Neural cell (in vitro differentiated cells): ENCODE data around the gene EEF2KMT. TPM values are rescaled to one million over a fixed set of nuclear protein-coding genes. Genes with fewer than 3 reads are reported as not detected.

Source experiments
- H2AFZ ChIP-seq: fragments of 200-600, 300-800 bp; sonication (generic), shearing (Covaris generic); 2 replicates; pipeline ENCODE4 v1.6.0; 2014; ENCODE audit warnings: low read depth, mild to moderate bottlenecking, antibody characterized with exemption, low read length, moderate library complexity
- H3F3A ChIP-seq: fragments of 200-600 bp; shearing (Covaris generic); 2 replicates; pipeline ENCODE4 v1.6.1; 2016; ENCODE audit warnings: mild to moderate bottlenecking, moderate library complexity, mixed read lengths, antibody characterized with exemption, low read length; ENCODE audit not compliant: insufficient read depth, poor library complexity, severe bottlenecking
- H3K27ac ChIP-seq: fragments of 200-600, 300-800 bp; sonication (generic), shearing (Covaris generic); 2 replicates; pipeline ENCODE4 v1.5.1; 2014; ENCODE audit warnings: mild to moderate bottlenecking, low read length, moderate library complexity
- H3K27me3 ChIP-seq: fragments of 300-800, 200-600 bp; sonication (generic), shearing (Covaris generic); 2 replicates; pipeline ENCODE4 v1.6.0; 2014; ENCODE audit warnings: mild to moderate bottlenecking, low read depth, low read length, moderate library complexity; ENCODE audit not compliant: insufficient read depth
- H3K36me3 ChIP-seq: fragments of 300-800, 200-600 bp; sonication (generic), shearing (Covaris generic); 2 replicates; pipeline ENCODE4 v1.5.1; 2014; ENCODE audit warnings: mild to moderate bottlenecking, antibody characterized with exemption, low read length, moderate library complexity; ENCODE audit not compliant: insufficient read depth
- H3K4me2 ChIP-seq: fragments of 300-800, 200-600 bp; sonication (generic), shearing (Covaris generic); 2 replicates; pipeline ENCODE4 v1.6.0; 2014; ENCODE audit warnings: mild to moderate bottlenecking, low read length
- H3K4me3 ChIP-seq: fragments of 300-800, 200-600 bp; sonication (generic), shearing (Covaris generic); 2 replicates; pipeline ENCODE4 v1.5.1; 2014; ENCODE audit warnings: mild to moderate bottlenecking, low read length, moderate library complexity
- H3K79me2 ChIP-seq: fragments of 200-600 bp; shearing (Covaris generic); replicated peaks from 2 replicates; pipeline ENCODE4 v1.6.0; 2014; ENCODE audit warnings: mild to moderate bottlenecking, low read length, moderate library complexity; ENCODE audit not compliant: insufficient read depth
- H3K9ac ChIP-seq: fragments of 300-800, 200-600 bp; sonication (generic), shearing (Covaris generic); 2 replicates; pipeline ENCODE4 v1.6.1; 2016; ENCODE audit warnings: mild to moderate bottlenecking, low read length, mixed read lengths
- H3K9me2 ChIP-seq: fragments of 200-600 bp; shearing (Covaris generic); 2 replicates; pipeline ENCODE4 v1.6.1; 2016; ENCODE audit warnings: mild to moderate bottlenecking, low read length, mixed read lengths; ENCODE audit not compliant: insufficient read depth
- H3K9me3 ChIP-seq: fragments of 200-600, 300-800 bp; sonication (generic), shearing (Covaris generic); 2 replicates; pipeline ENCODE4 v1.6.1; 2016; ENCODE audit warnings: mild to moderate bottlenecking, mixed run types, low read length, moderate library complexity, mixed read lengths
- H4K20me1 ChIP-seq: fragments of 200-600 bp; shearing (Covaris generic); 2 replicates; pipeline ENCODE4 v1.6.1; 2016; ENCODE audit warnings: mild to moderate bottlenecking, mixed run types; ENCODE audit not compliant: insufficient read depth
- CTCF ChIP-seq: fragments of 450-650 bp; IDR thresholded peaks from 2 replicates; pipeline ENCODE4 v1.5.1; 2014; ENCODE audit warnings: antibody characterized with exemption, mild to moderate bottlenecking, moderate library complexity; ENCODE audit not compliant: poor library complexity, severe bottlenecking
- EP300 ChIP-seq: fragments of 450-650 bp; conservative IDR thresholded peaks from 2 replicates; pipeline ENCODE4 v1.6.1; 2014; ENCODE audit warnings: antibody characterized with exemption, mild to moderate bottlenecking, moderate library complexity; ENCODE audit not compliant: poor library complexity, severe bottlenecking
- EZH2 ChIP-seq: fragments of 200-600, 300-800 bp; shearing (Covaris generic), sonication (generic); IDR thresholded peaks from 2 replicates; pipeline ENCODE4 v1.6.1; 2014; ENCODE audit warnings: antibody characterized with exemption, low read length, borderline replicate concordance, mild to moderate bottlenecking; ENCODE audit not compliant: insufficient read depth, poor library complexity, severe bottlenecking
- MXI1 ChIP-seq: fragments of 450-650 bp; conservative IDR thresholded peaks from 2 replicates; pipeline ENCODE4 v1.6.1; 2014; ENCODE audit warnings: antibody characterized with exemption, mild to moderate bottlenecking; ENCODE audit not compliant: poor library complexity, severe bottlenecking
- POLR2AphosphoS5 ChIP-seq: IDR thresholded peaks from 2 replicates; pipeline ENCODE4 v1.6.1; 2012
- RAD21 ChIP-seq: fragments of 450-650 bp; conservative IDR thresholded peaks from 2 replicates; pipeline ENCODE4 v1.6.1; 2014; ENCODE audit warnings: antibody characterized with exemption, mild to moderate bottlenecking, moderate library complexity
- REST ChIP-seq: IDR thresholded peaks from 2 replicates; pipeline ENCODE4 v1.6.1; 2012; ENCODE audit warnings: borderline replicate concordance
- TAF1 ChIP-seq: IDR thresholded peaks from 2 replicates; pipeline ENCODE4 v1.6.1; 2012; ENCODE audit warnings: low read depth
- polyA plus RNA-seq: library from polyadenylated mRNA; depleted of rRNA; stranded (reverse); fragments of >200 nt; gene quantifications from 2 replicates; pipeline ENCODE4 v1.2.3, GENCODE V29; 2014

EEF2KMT gene
- polyA plus RNA-seq, 1 donor from 2014 or later: 4.6 TPM

GRCh38 chr16:5069854-5070253, 27.7 kb downstream of the EEF2KMT start:
- H3K9me2 ChIP-seq: no peaks in the 10 kb centered on the region
- no peak overlapping the region for H3K4me2 ChIP-seq
- no peak overlapping the region for H3K9ac ChIP-seq
- TF ChIP-seq POLR2AphosphoS5 (no peak), EP300 (no peak), REST (no peak)
- no peaks in the 10 kb centered on the region for H3F3A ChIP-seq
- H4K20me1 ChIP-seq: no peaks in the 10 kb centered on the region
- no peak overlapping the region for H3K27ac ChIP-seq
- no peaks in the 10 kb centered on the region for H3K36me3 ChIP-seq
- no peaks in the 10 kb centered on the region for H3K79me2 ChIP-seq
- H2AFZ ChIP-seq: no peak overlapping the region
- H3K27me3 ChIP-seq: no peaks in the 10 kb centered on the region
- no peak overlapping the region for H3K4me3 ChIP-seq
- H3K9me3 ChIP-seq: no peaks in the 10 kb centered on the region

DNA sequence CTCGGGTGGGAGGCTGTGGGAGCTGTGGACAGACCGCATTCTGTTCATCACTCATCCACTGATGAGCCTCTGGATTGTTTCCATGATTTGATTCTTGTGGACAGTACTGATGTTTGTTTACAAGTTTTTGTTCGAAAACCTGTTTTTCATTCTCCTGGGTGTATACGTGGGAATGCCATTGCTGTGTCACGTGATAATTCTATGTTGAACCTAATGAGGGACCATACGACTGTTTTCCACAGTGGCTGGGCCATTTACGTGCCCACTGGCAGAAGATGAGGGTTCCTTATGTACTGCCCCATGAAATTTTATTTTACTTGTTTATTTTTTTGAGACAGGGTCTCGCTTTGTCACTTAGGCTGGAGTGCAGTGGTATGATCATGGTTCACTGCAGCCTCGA, 28.5 kb downstream of the EEF2KMT start:
- no peaks in the 10 kb centered on the region for H3K27me3 ChIP-seq
- no peaks in the 10 kb centered on the region for H3K9me3 ChIP-seq
- H4K20me1 ChIP-seq: no peaks in the 10 kb centered on the region
- no peaks in the 10 kb centered on the region for H3K36me3 ChIP-seq
- no peak overlapping the region for H3K4me2 ChIP-seq
- H2AFZ ChIP-seq: no peak overlapping the region
- H3F3A ChIP-seq: no peaks in the 10 kb centered on the region
- no peak overlapping the region for H3K9ac ChIP-seq
- no peak overlapping the region for H3K4me3 ChIP-seq
- no peak for TF ChIP-seq RAD21
- no peak for TF ChIP-seq EZH2
- no peak for TF ChIP-seq TAF1
- TF ChIP-seq POLR2AphosphoS5: no peak
- TF ChIP-seq EP300: no peak
- no peaks in the 10 kb centered on the region for H3K79me2 ChIP-seq
- H3K9me2 ChIP-seq: no peaks in the 10 kb centered on the region
- H3K27ac ChIP-seq: no peak overlapping the region

GRCh38 chr16:5066511-5066910, 31.1 kb downstream of the EEF2KMT start:
- Histone ChIP-seq H4K20me1 (no peaks in the 10 kb centered on the region), H3K27ac (no peak overlapping the region), H3K27me3 (no peaks in the 10 kb centered on the region), H3F3A (no peaks in the 10 kb centered on the region), H3K36me3 (no peaks in the 10 kb centered on the region), H3K9me2 (no peaks in the 10 kb centered on the region), H3K79me2 (no peaks in the 10 kb centered on the region), H2AFZ (no peak overlapping the region), H3K4me2 (no peak overlapping the region), H3K4me3 (no peak overlapping the region), H3K9ac (no peak overlapping the region), H3K9me3 (no peaks in the 10 kb centered on the region)
- TF ChIP-seq POLR2AphosphoS5 (no peak), MXI1 (no peak), EZH2 (no peak), CTCF (no peak), EP300 (no peak)
